ENCODE measurements around the gene NCAM1.

NCAM1 gene

GRCh38 chr11:113271551-113272245 lies 310.5 kb downstream of the NCAM1 start:
- Histone ChIP-seq H3K4me1 (ENCODE audit: control insufficient read depth, insufficient read depth, low read length) (no peaks in the 10 kb centered on the region), H3K27me3 (ENCODE audit: control insufficient read depth, insufficient read depth, low read length) (no peaks in the 10 kb centered on the region), H3K36me3 (ENCODE audit: control insufficient read depth, insufficient read depth, low read length) (no peaks in the 10 kb centered on the region), H3K9me3 (ENCODE audit: control insufficient read depth, insufficient read depth, low read length) (no peaks in the 10 kb centered on the region), H3K9ac (ENCODE audit: low read depth, low read length) (no peak overlapping the region), H3K4me3 (ENCODE audit: low read depth, low read length) (no peak overlapping the region)

- Histone ChIP-seq H3K4me1 (ENCODE audit: control insufficient read depth, insufficient read depth, low read length) (no peaks in the 10 kb centered on the region), H3K27me3 (ENCODE audit: control insufficient read depth, insufficient read depth, low read length) (no peaks in the 10 kb centered on the region), H3K9ac (ENCODE audit: low read depth, low read length) (no peak overlapping the region), H3K9me3 (ENCODE audit: control insufficient read depth, insufficient read depth, low read length) (no peaks in the 10 kb centered on the region), H3K36me3 (ENCODE audit: control insufficient read depth, insufficient read depth, low read length) (no peaks in the 10 kb centered on the region), H3K4me3 (ENCODE audit: low read depth, low read length) (no peak overlapping the region)
Observed at GRCh38 chr11:113272281-113272680, 311.1 kb downstream of the NCAM1 start.

DNA sequence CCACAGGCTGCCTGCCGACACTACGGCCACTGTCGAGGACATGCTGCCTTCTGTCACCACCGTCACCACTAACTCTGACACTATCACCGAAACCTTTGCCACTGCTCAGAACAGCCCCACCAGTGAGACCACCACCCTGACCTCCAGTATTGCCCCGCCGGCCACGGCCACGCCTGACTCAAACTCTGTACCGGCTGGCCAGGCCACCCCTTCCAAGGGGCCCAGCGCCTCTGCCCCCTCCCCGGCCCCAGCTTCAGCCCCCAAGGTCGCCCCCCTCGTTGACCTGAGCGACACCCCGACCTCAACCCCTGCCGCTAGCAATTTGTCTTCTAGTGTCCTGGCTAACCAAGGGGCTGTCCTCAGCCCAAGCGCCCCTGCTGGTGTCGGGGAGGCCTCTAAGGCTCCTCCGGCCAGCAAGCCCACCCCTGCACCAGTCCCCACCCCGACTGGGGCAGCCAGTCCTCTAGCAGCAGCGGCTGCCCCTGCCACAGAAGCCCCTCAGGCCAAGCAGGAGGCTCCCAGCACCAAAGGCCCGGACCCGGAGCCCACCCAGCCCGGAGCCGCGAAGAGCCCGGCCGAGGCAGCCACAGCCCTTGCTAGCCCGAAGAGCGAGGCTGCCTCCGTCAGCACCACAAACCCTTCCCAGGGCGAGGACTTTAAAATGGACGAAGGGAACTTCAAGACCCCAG lies 311.9 kb downstream of the NCAM1 start:
- Histone ChIP-seq H3K27me3 (ENCODE audit: control insufficient read depth, insufficient read depth, low read length) (no peaks in the 10 kb centered on the region), H3K9me3 (ENCODE audit: control insufficient read depth, insufficient read depth, low read length) (no peaks in the 10 kb centered on the region), H3K4me1 (ENCODE audit: control insufficient read depth, insufficient read depth, low read length) (no peaks in the 10 kb centered on the region), H3K9ac (ENCODE audit: low read depth, low read length) (no peak overlapping the region), H3K4me3 (ENCODE audit: low read depth, low read length) (no peak overlapping the region), H3K36me3 (ENCODE audit: control insufficient read depth, insufficient read depth, low read length) (no peaks in the 10 kb centered on the region)

GRCh38 chr11:113273720-113274119 lies 312.5 kb downstream of the NCAM1 start:
- no peaks in the 10 kb centered on the region for H3K4me1 ChIP-seq (ENCODE audit: control insufficient read depth, insufficient read depth, low read length)
- no peak overlapping the region for H3K9ac ChIP-seq (ENCODE audit: low read depth, low read length)
- H3K36me3 ChIP-seq (ENCODE audit: control insufficient read depth, insufficient read depth, low read length): no peaks in the 10 kb centered on the region
- no peaks in the 10 kb centered on the region for H3K9me3 ChIP-seq (ENCODE audit: control insufficient read depth, insufficient read depth, low read length)
- no peaks in the 10 kb centered on the region for H3K27me3 ChIP-seq (ENCODE audit: control insufficient read depth, insufficient read depth, low read length)
- H3K4me3 ChIP-seq (ENCODE audit: low read depth, low read length): no peak overlapping the region

DNA sequence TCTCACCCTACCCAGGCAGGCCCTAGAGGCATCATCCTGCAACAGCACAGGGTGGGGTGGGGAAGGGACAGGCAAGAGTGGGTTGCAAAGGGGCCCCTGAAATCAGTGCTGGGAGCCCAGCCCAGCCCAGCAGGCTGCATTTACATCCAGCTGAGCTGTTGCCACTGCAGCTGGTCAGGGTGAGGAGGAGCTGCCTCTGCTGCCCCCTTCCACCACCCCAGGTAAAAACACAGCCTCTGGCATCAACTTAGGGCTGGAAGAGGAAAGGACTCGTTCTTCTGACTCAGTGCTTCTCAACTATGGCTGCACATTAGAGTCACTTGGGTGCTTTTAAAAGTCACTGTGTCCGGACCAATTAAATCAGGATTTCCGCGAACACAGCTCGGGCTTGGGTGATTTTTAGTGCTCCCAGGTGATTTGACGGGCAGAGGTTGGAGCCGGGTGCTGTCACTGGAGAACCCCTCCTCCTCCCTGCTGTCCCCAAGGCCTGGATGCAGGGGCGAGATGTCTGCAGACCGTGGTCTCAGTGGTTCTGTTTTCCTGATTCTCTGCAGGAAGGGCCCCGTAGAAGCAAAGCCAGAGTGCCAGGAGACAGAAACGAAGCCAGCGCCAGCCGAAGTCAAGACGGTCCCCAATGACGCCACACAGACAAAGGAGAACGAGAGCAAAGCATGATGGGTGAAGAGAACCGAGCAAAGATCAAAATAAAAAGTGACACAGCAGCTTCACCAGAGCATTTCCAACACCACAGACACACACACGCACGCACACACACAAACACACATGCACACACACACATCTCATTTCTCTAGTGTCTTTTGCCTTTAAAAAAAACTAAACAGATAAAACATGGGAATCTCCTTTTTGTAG lies 313.7 kb downstream of the NCAM1 start:
- Histone ChIP-seq H3K4me3 (ENCODE audit: low read depth, low read length) (no peak overlapping the region), H3K9ac (ENCODE audit: low read depth, low read length) (no peak overlapping the region), H3K9me3 (ENCODE audit: control insufficient read depth, insufficient read depth, low read length) (no peaks in the 10 kb centered on the region), H3K4me1 (ENCODE audit: control insufficient read depth, insufficient read depth, low read length) (no peaks in the 10 kb centered on the region), H3K27me3 (ENCODE audit: control insufficient read depth, insufficient read depth, low read length) (no peaks in the 10 kb centered on the region), H3K36me3 (ENCODE audit: control insufficient read depth, insufficient read depth, low read length) (no peaks in the 10 kb centered on the region)

DNA sequence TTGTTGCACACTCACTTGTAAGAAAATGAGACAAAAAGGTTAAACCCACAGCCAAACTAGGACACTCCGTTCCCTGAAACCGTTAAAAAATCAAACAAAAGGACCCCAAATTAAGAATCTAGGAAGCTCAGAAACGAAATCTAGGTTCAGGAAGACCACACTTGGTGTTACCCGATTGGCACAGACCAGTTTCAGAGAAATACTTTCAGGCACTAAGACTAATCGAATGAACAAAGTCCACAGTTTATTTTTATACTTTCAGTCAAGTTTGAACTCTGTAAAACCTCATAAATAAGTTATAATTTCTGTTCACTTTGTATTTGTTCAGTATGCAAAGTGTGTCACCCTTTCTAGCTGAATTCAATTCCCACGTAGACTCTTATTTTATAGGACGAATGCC lies 314.4 kb downstream of the NCAM1 start:
- Histone ChIP-seq H3K9ac (ENCODE audit: low read depth, low read length) (no peak overlapping the region), H3K27me3 (ENCODE audit: control insufficient read depth, insufficient read depth, low read length) (no peaks in the 10 kb centered on the region), H3K9me3 (ENCODE audit: control insufficient read depth, insufficient read depth, low read length) (no peaks in the 10 kb centered on the region), H3K4me3 (ENCODE audit: low read depth, low read length) (no peak overlapping the region), H3K36me3 (ENCODE audit: control insufficient read depth, insufficient read depth, low read length) (no peaks in the 10 kb centered on the region), H3K4me1 (ENCODE audit: control insufficient read depth, insufficient read depth, low read length) (no peaks in the 10 kb centered on the region)

GRCh38 chr11:113276466-113276865 lies 315.2 kb downstream of the NCAM1 start:
- H3K4me1 ChIP-seq (ENCODE audit: control insufficient read depth, insufficient read depth, low read length): no peaks in the 10 kb centered on the region
- no peak overlapping the region for H3K4me3 ChIP-seq (ENCODE audit: low read depth, low read length)
- H3K36me3 ChIP-seq (ENCODE audit: control insufficient read depth, insufficient read depth, low read length): no peaks in the 10 kb centered on the region
- H3K9ac ChIP-seq (ENCODE audit: low read depth, low read length): no peak overlapping the region
- H3K9me3 ChIP-seq (ENCODE audit: control insufficient read depth, insufficient read depth, low read length): no peaks in the 10 kb centered on the region
- no peaks in the 10 kb centered on the region for H3K27me3 ChIP-seq (ENCODE audit: control insufficient read depth, insufficient read depth, low read length)

GRCh38 chr11:113277907-113278306 lies 316.7 kb downstream of the NCAM1 start:
- H3K27me3 ChIP-seq (ENCODE audit: control insufficient read depth, insufficient read depth, low read length): no peaks in the 10 kb centered on the region
- no peaks in the 10 kb centered on the region for H3K36me3 ChIP-seq (ENCODE audit: control insufficient read depth, insufficient read depth, low read length)
- no peaks in the 10 kb centered on the region for H3K9me3 ChIP-seq (ENCODE audit: control insufficient read depth, insufficient read depth, low read length)
- H3K4me1 ChIP-seq (ENCODE audit: control insufficient read depth, insufficient read depth, low read length): no peaks in the 10 kb centered on the region
- H3K4me3 ChIP-seq (ENCODE audit: low read depth, low read length): no peak overlapping the region
- H3K9ac ChIP-seq (ENCODE audit: low read depth, low read length): no peak overlapping the region

GRCh38 chr11:113278481-113278880 lies 317.3 kb downstream of the NCAM1 start:
- Histone ChIP-seq H3K36me3 (ENCODE audit: control insufficient read depth, insufficient read depth, low read length) (no peaks in the 10 kb centered on the region), H3K9me3 (ENCODE audit: control insufficient read depth, insufficient read depth, low read length) (no peaks in the 10 kb centered on the region), H3K4me1 (ENCODE audit: control insufficient read depth, insufficient read depth, low read length) (no peaks in the 10 kb centered on the region), H3K4me3 (ENCODE audit: low read depth, low read length) (no peak overlapping the region), H3K9ac (ENCODE audit: low read depth, low read length) (no peak overlapping the region), H3K27me3 (ENCODE audit: control insufficient read depth, insufficient read depth, low read length) (no peaks in the 10 kb centered on the region)

GRCh38 chr11:113278925-113279324 lies 317.7 kb downstream of the NCAM1 start:
- no peaks in the 10 kb centered on the region for H3K36me3 ChIP-seq (ENCODE audit: control insufficient read depth, insufficient read depth, low read length)
- H3K9me3 ChIP-seq (ENCODE audit: control insufficient read depth, insufficient read depth, low read length): no peaks in the 10 kb centered on the region
- H3K27me3 ChIP-seq (ENCODE audit: control insufficient read depth, insufficient read depth, low read length): no peaks in the 10 kb centered on the region
- H3K4me1 ChIP-seq (ENCODE audit: control insufficient read depth, insufficient read depth, low read length): no peaks in the 10 kb centered on the region
- no peak overlapping the region for H3K9ac ChIP-seq (ENCODE audit: low read depth, low read length)
- no peak overlapping the region for H3K4me3 ChIP-seq (ENCODE audit: low read depth, low read length)

DNA sequence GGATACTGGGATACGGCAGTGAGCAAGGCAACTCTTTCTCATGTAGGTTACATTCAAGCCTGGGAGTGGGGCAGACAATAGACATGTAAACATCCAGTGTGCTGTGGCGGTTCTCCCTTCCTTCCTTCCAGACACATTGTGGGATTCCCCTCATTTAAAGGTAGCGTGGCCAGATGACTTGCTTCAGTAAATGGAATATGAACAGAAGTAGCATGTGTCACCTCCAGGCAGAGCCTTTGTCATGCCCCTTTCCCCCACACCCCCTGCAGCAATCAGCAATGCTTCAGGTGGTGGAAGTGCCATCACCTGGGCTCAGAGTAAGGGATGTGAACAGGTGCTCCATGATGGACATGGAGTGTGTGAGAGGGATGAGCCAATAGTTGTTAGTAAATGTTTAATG lies 318.4 kb downstream of the NCAM1 start:
- Histone ChIP-seq H3K9me3 (ENCODE audit: control insufficient read depth, insufficient read depth, low read length) (no peaks in the 10 kb centered on the region), H3K27me3 (ENCODE audit: control insufficient read depth, insufficient read depth, low read length) (no peaks in the 10 kb centered on the region)

More for the DNA sequence above, 318.4 kb downstream of the NCAM1 start:
- Histone ChIP-seq H3K4me3 (ENCODE audit: low read depth, low read length) (no peak overlapping the region), H3K36me3 (ENCODE audit: control insufficient read depth, insufficient read depth, low read length) (no peaks in the 10 kb centered on the region), H3K4me1 (ENCODE audit: control insufficient read depth, insufficient read depth, low read length) (no peaks in the 10 kb centered on the region), H3K9ac (ENCODE audit: low read depth, low read length) (no peak overlapping the region)
